HUES48 (cell line): ENCODE data around the gene GLB1L.

Experiments
- H3K27ac ChIP-seq: one replicate; pipeline ENCODE4 v1.7.0; 2013; ENCODE audit warnings: low read depth, low read length, inconsistent platforms
- H3K27me3 ChIP-seq: 2 replicates; pipeline ENCODE4 v1.6.1; 2013; ENCODE audit warnings: mild to moderate bottlenecking, low read length; ENCODE audit not compliant: control insufficient read depth, insufficient read depth
- H3K36me3 ChIP-seq: 2 replicates; pipeline ENCODE4 v1.6.1; 2013; ENCODE audit warnings: low read length; ENCODE audit not compliant: control insufficient read depth, insufficient read depth
- H3K4me1 ChIP-seq: 2 replicates; pipeline ENCODE4 v1.6.1; 2013; ENCODE audit warnings: mild to moderate bottlenecking, low read length; ENCODE audit not compliant: control insufficient read depth, insufficient read depth
- H3K4me3 ChIP-seq: 2 replicates; pipeline ENCODE4 v1.5.1; 2013; ENCODE audit warnings: mild to moderate bottlenecking, low read depth, low read length
- H3K9ac ChIP-seq: 2 replicates; pipeline ENCODE4 v1.6.1; 2013; ENCODE audit warnings: mild to moderate bottlenecking, low read depth, low read length, moderate library complexity
- H3K9me3 ChIP-seq: 2 replicates; pipeline ENCODE4 v1.6.1; 2013; ENCODE audit warnings: low read length; ENCODE audit not compliant: control insufficient read depth, insufficient read depth

The GLB1L gene

DNA sequence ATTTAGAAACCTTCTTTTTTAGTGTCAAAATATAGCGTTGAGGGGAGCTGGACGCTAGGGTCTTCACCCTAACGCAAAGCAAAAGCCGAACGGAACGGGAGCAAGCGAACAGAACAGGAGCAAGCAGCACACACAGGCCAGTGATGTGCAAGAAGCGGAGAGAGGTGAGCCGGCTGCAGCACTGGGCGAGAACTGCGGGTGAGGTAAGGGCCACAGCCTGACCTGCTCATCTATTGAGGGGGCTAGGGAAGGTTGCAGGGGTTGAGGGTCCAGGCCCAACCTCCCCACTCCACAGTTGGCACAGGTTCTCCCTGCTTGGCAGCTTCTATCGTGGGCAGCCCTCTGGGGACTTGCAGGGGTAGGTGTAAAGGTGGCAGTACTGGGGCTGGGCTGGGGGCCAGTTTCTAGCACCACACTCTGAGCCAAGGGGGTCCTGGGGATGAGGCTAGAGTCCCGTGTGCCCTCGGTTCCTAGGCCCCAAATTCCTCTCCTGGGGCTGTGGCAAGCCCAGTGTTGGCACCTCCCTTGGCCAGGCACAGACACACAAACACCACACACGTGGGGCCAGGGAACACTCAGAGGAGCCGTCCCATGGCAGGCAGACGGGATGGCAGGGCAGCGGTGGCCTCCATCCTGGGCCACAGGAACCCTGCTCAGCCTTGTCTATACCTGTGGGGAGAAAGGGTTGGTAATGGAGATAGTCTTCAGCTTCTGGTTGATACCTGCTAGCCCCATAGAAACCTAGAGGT, 25.3 kb downstream of the GLB1L start:
- no peaks in the 10 kb centered on the region for H3K9me3 ChIP-seq
- no peaks in the 10 kb centered on the region for H3K27me3 ChIP-seq
- H3K27ac ChIP-seq: no peak overlapping the region
- peaks cover 4% of the 10 kb centered on the region; the same call in 1 of the 2 replicates for H3K4me1 ChIP-seq
- no peak overlapping the region for H3K9ac ChIP-seq
- H3K36me3 ChIP-seq: peaks cover 53% of the 10 kb centered on the region
- no peak overlapping the region for H3K4me3 ChIP-seq

DNA sequence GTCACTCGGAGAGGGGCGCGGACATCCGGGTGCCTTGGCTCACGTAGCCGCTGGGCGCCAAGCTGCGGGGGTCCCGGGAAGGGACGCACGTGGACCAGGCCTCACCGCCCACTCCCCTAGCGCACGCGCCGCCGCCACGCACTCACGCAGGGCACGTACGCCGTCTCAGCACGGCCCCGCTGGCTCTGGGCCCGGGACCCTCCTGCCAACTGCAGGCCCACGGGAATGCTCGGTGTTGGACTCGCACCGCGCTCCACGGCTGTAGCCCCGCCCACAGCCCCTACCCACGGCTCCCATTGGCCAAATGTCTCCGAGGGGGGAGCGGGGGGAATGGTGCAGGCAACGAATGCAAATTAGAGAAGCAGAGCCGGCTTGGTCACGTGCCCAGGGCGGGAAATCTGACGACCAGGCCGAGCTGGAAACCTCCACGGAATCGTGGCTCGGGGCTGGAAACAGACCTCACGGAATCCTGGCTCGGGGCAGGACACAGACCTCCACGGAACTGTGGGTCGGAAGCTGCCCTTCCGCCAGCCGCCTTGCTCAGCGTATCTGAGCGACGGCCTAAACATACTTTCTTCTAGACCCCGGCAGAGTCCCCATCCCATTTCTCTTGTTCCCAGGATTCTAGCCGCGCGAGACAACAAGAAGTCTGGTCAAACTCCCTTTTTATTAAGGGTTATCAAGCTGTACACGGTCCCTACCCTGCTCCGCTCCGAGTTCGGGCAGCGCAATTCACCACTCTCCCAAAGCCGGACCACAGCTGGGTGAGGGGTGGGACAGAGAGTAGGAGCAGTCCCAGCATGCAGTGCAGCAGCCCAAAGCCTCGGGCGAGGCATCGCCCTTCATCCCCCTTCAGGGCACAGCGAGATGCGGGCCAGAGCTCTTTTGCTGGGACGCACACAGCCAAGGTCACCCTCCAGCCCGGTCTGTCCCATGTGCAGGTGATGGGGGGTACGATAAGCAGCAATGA, 26.2 kb downstream of the GLB1L start, which contains the start of gene ABCB6:
TSS of gene ABCB6 (minus strand) at position 227 of the 970 bp plus-strand sequence. CDS start 285 bp downstream, outside the sequence.
- Histone ChIP-seq H3K27ac (peak within 1 kb of the TSS; percentile 74), H3K9me3 (no peaks in the 10 kb centered on the region), H3K4me1 (peaks cover 4% of the 10 kb centered on the region; the same call in 1 of the 2 replicates), H3K27me3 (no peaks in the 10 kb centered on the region), H3K4me3 (peak within 1 kb of the TSS; percentile 74), H3K9ac (peak within 1 kb of the TSS; percentile 83), H3K36me3 (peaks cover 53% of the 10 kb centered on the region)

DNA sequence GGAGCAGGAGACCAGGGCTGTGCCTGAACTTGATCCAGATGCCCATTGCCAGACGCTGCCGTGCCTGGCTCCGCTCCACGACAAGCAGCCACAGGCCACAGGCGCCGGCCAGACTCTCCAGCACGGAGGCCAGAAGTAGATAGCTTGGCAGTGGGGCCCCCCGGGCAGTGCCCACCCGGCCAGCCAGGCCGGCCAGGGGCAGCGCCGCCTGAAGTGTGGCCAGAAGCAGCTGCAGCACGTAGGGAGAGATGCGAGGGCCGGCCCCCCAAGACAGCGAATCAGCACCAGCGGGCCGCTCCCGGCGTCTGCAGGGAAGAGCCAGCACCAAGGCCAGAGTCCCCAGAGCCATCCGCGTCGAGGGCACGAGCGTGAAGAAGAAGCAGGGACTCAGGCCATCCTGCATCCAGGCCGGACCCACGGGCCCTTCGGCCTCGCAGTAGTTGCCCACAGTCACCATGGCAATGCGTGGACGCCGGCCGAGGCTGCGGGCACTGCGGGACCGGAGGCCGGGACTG, 27.0 kb downstream of the GLB1L start:
- H3K9ac ChIP-seq: peak overlapping the region; percentile 83
- H3K36me3 ChIP-seq: peaks cover 52% of the 10 kb centered on the region
- H3K27ac ChIP-seq: peak overlapping the region; percentile 74
- H3K9me3 ChIP-seq: no peaks in the 10 kb centered on the region
- peak overlapping the region; percentile 74 for H3K4me3 ChIP-seq
- H3K4me1 ChIP-seq: peaks cover 4% of the 10 kb centered on the region; the same call in 1 of the 2 replicates
- no peaks in the 10 kb centered on the region for H3K27me3 ChIP-seq

DNA sequence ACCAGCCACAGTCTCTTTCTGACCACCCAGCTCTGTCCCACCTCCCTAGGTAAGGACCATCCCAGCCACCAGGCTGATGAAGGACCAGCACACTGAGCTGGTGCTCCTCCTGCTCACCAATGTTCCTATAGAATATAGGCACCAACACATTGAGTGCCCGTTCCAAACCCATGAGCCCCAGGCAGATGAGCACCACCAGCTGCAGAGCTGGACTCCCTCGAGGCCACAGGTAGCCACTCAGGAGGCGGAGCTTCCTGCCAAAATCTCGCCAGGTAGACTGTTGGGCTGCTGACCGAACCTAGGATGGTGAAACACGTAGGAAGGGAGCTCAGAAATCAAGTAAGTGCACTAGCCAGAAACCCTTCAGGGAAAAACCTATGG, 28.7 kb downstream of the GLB1L start:
- no peaks in the 10 kb centered on the region for H3K27me3 ChIP-seq
- no peak overlapping the region for H3K4me3 ChIP-seq
- H3K9me3 ChIP-seq: no peaks in the 10 kb centered on the region
- H3K4me1 ChIP-seq: peaks cover 4% of the 10 kb centered on the region; the same call in 1 of the 2 replicates
- peaks cover 51% of the 10 kb centered on the region for H3K36me3 ChIP-seq
- H3K27ac ChIP-seq: no peak overlapping the region
- no peak overlapping the region for H3K9ac ChIP-seq

DNA sequence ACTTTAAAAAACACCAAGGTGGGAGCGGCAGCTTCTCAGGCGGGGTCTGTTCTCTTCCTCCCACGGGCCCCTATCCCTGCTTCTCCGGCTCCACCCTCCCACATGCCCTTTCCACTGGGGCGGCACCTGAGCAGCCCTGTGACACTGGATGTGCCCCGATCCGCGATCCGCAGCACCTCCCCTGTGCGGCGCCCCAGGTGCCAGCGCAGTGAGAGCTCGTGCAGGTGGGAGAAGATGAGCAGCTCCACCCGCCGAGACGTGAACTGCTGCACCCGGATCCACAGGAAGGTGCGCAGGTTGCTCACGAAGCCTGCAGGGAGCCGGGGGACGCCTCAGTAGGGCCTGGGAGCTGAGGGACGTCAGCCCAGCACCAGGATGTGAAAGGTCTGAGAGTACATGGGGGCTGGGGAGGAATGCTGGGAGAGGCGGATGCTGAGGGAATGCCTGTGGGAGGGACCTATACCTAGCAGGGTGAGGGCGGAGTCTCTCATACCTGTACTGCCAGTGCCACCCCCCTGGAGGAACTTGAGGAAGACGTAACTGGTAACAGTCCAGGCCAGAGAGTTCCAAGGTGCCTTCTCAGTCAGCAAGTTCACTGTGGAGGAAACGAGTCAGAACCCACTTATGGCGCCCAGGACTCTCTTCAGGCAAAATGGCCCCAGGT, 29.2 kb downstream of the GLB1L start:
- Histone ChIP-seq H3K9me3 (no peaks in the 10 kb centered on the region), H3K27me3 (no peaks in the 10 kb centered on the region), H3K4me3 (no peak overlapping the region), H3K9ac (no peak overlapping the region), H3K36me3 (peaks cover 49% of the 10 kb centered on the region), H3K4me1 (peaks cover 4% of the 10 kb centered on the region; the same call in 1 of the 2 replicates), H3K27ac (no peak overlapping the region)

DNA sequence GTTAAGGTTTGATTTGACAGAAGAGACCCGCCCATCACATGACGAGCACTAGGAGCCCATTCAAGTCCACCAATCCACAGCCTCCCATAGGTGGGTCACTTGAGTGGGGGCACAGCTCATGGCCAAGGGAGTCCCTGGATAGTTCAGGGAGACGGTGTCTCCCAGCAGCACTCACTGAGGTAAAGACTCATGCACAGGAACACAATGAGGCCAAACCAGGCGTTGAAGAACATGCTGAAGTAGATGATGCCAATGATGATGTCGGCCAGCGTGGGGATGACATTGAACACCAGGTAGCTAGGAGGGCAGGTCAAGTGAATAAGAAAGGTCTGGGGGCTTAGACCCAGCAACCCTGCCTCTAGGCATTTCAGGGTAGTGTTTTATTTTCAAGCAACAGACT, 30.5 kb downstream of the GLB1L start:
- Histone ChIP-seq H3K4me3 (no peak overlapping the region), H3K4me1 (peaks cover 4% of the 10 kb centered on the region; the same call in 1 of the 2 replicates), H3K27me3 (no peaks in the 10 kb centered on the region), H3K9ac (no peak overlapping the region), H3K36me3 (peaks cover 52% of the 10 kb centered on the region), H3K9me3 (no peaks in the 10 kb centered on the region), H3K27ac (no peak overlapping the region)

DNA sequence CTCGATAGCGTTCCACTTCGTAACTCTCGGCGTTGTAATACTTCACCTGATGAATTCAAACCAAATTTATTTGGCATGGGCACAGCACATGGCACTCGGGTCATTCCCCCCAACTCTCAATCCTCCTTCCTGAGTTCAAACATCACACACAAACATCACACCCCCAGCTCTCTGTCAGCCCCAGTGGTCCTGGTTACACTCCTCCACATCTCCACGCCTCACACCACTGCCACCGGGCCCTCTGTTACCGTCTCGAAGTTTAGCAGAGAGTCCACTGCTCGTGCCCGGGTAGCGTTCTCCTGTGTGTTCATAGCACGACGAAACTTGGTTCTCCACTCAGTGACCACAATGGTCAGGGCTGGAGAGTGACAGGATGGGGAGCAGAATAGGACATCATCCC, 31.1 kb downstream of the GLB1L start:
- H3K36me3 ChIP-seq: peaks cover 58% of the 10 kb centered on the region

DNA sequence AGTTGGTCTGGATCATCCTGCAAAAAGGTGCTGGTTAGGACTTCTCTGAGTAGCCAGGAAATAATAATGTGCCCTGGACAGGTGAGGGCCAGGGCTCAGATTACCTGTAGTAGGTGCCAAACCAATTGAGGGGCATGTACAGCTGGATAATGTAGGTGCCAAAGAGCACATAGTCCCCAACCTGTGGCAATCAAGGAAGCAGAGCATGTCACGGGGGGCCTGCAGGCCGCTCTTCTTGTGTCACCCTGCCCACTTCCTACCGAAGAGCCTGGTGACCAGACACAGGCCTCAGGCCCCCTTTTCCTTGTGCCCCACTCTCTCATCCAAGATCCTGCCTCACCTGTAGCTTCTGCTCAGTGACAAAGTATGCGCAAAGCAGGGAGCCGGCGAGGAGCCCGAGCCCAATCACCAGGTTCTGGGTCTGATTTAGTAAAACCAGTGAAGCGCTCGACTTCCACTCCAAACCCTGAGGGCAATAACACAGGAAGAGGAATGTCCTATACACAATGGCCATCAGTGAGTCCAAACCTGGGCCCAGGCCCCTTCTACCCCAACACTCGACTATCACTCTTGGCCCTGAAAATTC, 31.7 kb downstream of the GLB1L start:
- Histone ChIP-seq H3K27ac (no peak overlapping the region), H3K4me3 (no peak overlapping the region), H3K27me3 (no peaks in the 10 kb centered on the region), H3K36me3 (peaks cover 64% of the 10 kb centered on the region), H3K4me1 (no peaks in the 10 kb centered on the region), H3K9ac (no peak overlapping the region), H3K9me3 (no peaks in the 10 kb centered on the region)

More for the DNA sequence above, 31.1 kb downstream of the GLB1L start:
- Histone ChIP-seq H3K4me1 (peaks cover 2% of the 10 kb centered on the region; the same call in 1 of the 2 replicates), H3K4me3 (no peak overlapping the region), H3K27me3 (no peaks in the 10 kb centered on the region), H3K27ac (no peak overlapping the region), H3K9ac (no peak overlapping the region), H3K9me3 (no peaks in the 10 kb centered on the region)

DNA sequence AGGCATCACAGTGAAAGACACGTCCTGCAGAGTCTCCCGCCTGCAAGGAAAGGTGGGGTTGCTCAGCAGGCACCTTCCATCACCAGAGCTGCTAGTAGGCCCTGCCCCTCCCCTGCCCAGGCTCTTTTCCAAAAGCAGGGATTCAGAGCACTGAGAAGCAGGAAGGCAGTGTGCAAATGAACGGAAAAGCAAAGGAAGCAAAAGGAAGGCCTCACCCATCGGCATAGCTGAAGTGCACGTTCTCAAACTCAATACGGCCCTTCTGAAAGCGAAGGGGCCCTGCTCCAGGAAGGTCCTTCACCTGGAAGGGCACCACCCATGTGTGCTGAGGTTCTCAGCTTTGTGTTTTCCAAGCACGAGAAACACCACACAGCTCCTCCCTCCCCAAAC, 32.2 kb downstream of the GLB1L start:
- Histone ChIP-seq H3K36me3 (peaks cover 70% of the 10 kb centered on the region), H3K27ac (no peak overlapping the region), H3K4me1 (no peaks in the 10 kb centered on the region), H3K4me3 (no peak overlapping the region), H3K27me3 (no peaks in the 10 kb centered on the region), H3K9ac (no peak overlapping the region), H3K9me3 (no peaks in the 10 kb centered on the region)

DNA sequence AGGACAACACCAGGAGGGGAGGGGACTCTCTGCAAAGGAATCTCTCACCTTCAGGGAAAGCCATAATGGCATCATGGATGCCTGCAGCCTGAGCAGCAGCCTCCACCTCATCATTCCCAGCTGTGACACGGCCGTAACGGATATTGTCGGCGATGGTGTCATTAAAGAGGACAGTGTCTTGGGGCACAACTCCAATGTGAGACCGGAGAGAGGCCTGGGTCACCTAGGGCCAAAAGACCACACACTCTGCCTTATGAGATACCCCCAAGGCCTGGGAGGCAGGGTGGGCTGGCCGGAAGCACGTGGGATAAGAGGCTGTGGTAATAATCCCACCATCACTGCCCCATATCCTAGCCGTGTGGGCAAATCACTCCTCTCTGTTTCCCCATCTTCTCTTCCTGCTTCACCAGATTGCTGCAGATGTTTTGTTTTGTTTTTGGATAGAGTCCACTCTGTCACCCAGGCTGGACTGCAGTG, 34.3 kb downstream of the GLB1L start:
- no peaks in the 10 kb centered on the region for H3K27me3 ChIP-seq
- H3K9ac ChIP-seq: no peak overlapping the region
- H3K9me3 ChIP-seq: no peaks in the 10 kb centered on the region
- 0 out of 2 replicates have a peak, but pooled peaks cover 5% of the 10 kb centered on the region for H3K4me1 ChIP-seq
- no peak overlapping the region for H3K27ac ChIP-seq
- H3K4me3 ChIP-seq: no peak overlapping the region
- H3K36me3 ChIP-seq: peaks cover 68% of the 10 kb centered on the region
